Uterus (tissue), 4 donors: ENCODE results near the gene MRPL52. TPM values are rescaled to one million over a fixed set of nuclear protein-coding genes. Genes with fewer than 3 reads are reported as not detected.
A peak's percentile ranks its signal among the peaks of the same experiment; 100 is the strongest.

Source experiments
- DNase-seq, 2 donors: peaks; one replicate each; pipeline ENCODE4 v3.0.0-alpha.2; 2019 to 2020
- H3K27ac ChIP-seq, 2 donors: fragments of 200-600 bp; sonication (generic); 1 replicate in 1 of 2; 2 replicates in 1 of 2; pipeline ENCODE4 v1.5.1; 2016 to 2018
- H3K27me3 ChIP-seq, 2 donors: fragments of 200-600 bp; sonication (generic); one replicate each; pipeline ENCODE4 v1.5.1; 2018 to 2019; ENCODE audit warnings: control low read depth in 1 of 2
- H3K36me3 ChIP-seq, 2 donors: fragments of 200-600 bp; sonication (generic); one replicate each; pipeline ENCODE4 v1.5.1; 2019; ENCODE audit warnings: control low read depth in 1 of 2
- H3K4me1 ChIP-seq, 2 donors: fragments of 200-600 bp; sonication (generic); one replicate each; pipeline ENCODE4 v1.5.1; 2018 to 2019; ENCODE audit warnings: control low read depth in 1 of 2
- H3K4me3 ChIP-seq, 2 donors: fragments of 200-600 bp; sonication (generic); 1 replicate in 1 of 2; 2 replicates in 1 of 2; pipeline ENCODE4 v1.5.1; 2018 to 2019; ENCODE audit warnings: mild to moderate bottlenecking in 1 of 2
- H3K9me3 ChIP-seq, 2 donors: fragments of 200-600 bp; sonication (generic); one replicate each; pipeline ENCODE4 v1.5.1; 2019; ENCODE audit warnings: control low read depth in 1 of 2
- CTCF ChIP-seq, 4 experiments: fragments of 200-600 bp in 2 of 4; fragments of 450-650 bp in 2 of 4; sonication (generic) in 2 of 4; IDR thresholded peaks; one replicate each; pipeline ENCODE4 v1.5.1; 2016 to 2019; ENCODE audit warnings: antibody characterized with exemption in 4 of 4, mild to moderate bottlenecking in 2 of 4, moderate library complexity in 1 of 4
- POLR2A ChIP-seq, 2 donors: fragments of 450-650 bp; IDR thresholded peaks; one replicate each; pipeline ENCODE4 v1.6.1; 2016; ENCODE audit warnings: antibody characterized with exemption in 2 of 2, mild to moderate bottlenecking in 1 of 2, moderate library complexity in 1 of 2
- intact Hi-C: fragments of 100-400 bp; cut with DNase I; formaldehyde crosslinking; loops from one replicate; pipeline ENCODE4 v1.15.1; 2023; ENCODE audit warnings: low total_unique reads
- total RNA-seq, 4 donors: library from RNA; depleted of rRNA in 3 of 4; stranded (reverse); fragments of >200 nt in 3 of 4; gene quantifications; one replicate each; pipeline versions ENCODE4 v1.1.0 to v1.2.4, GENCODE V29; 2014 to 2023
- donor health status: DM: yes; HTN: yes; CAD: no.

The MRPL52 gene
- total RNA-seq: 100 to 1,000 TPM in 1 of 4 donors, 10 to 100 TPM in 3; 14.3 to 255 (median 35.3) TPM

GRCh38 chr14:22829661-22830442 lies at the start of gene MRPL52:
TSS of gene MRPL52 (plus strand) at chr14:22829887. CDS start at chr14:22829913, 26 bp downstream.
- H3K9me3 ChIP-seq: no peaks in the 10 kb centered on the region
- TF ChIP-seq POLR2A (IDR thresholded peaks at IDR 0.05): no peak
- TF ChIP-seq CTCF (IDR thresholded peaks at IDR 0.05): peak in 1 of 4 experiments; percentile 14
- no peaks in the 10 kb centered on the region for H3K27me3 ChIP-seq
- peak; percentile 90 for DNase-seq
- H3K4me3 ChIP-seq: peak within 1 kb of the TSS; percentile 56 to 71
- H3K36me3 ChIP-seq: no peaks in the 10 kb centered on the region
- peak within 1 kb of the TSS; percentile 69 to 74 for H3K27ac ChIP-seq
- no peaks in the 10 kb centered on the region for H3K4me1 ChIP-seq
- intact Hi-C loops: no loop called here

GRCh38 chr14:22780105-22780679 lies 49.5 kb upstream of the MRPL52 start:
- DNase-seq: no peak
- Histone ChIP-seq H3K36me3 (no peaks in the 10 kb centered on the region), H3K27me3 (no peaks in the 10 kb centered on the region), H3K4me3 (no peak overlapping the region), H3K4me1 (no peaks in the 10 kb centered on the region), H3K27ac (no peak overlapping the region), H3K9me3 (no peaks in the 10 kb centered on the region)
- intact Hi-C loops: no loop called here
- no peak for TF ChIP-seq POLR2A (IDR thresholded peaks at IDR 0.05)

GRCh38 chr14:22780941-22781300 lies 48.8 kb upstream of the MRPL52 start:
- TF ChIP-seq POLR2A (IDR thresholded peaks at IDR 0.05) (no peak), CTCF (IDR thresholded peaks at IDR 0.05) (no peak)

GRCh38 chr14:22781301-22781991 lies 48.2 kb upstream of the MRPL52 start:
- intact Hi-C loops: no loop called here
- H3K27ac ChIP-seq: no peak overlapping the region

More at GRCh38 chr14:22780941-22781300, 48.8 kb upstream of the MRPL52 start:
- intact Hi-C loops: no loop called here
- H3K9me3 ChIP-seq: no peaks in the 10 kb centered on the region
- H3K4me1 ChIP-seq: no peaks in the 10 kb centered on the region
- no peaks in the 10 kb centered on the region for H3K36me3 ChIP-seq
- H3K4me3 ChIP-seq: no peak overlapping the region
- DNase-seq: no peak
- H3K27me3 ChIP-seq: no peaks in the 10 kb centered on the region
- H3K27ac ChIP-seq: no peak overlapping the region

GRCh38 chr14:22786685-22787084 lies 43.0 kb upstream of the MRPL52 start:
- no peaks in the 10 kb centered on the region for H3K4me1 ChIP-seq
- DNase-seq: no peak
- no peaks in the 10 kb centered on the region for H3K27me3 ChIP-seq
- intact Hi-C loops: no loop called here
- no peaks in the 10 kb centered on the region for H3K9me3 ChIP-seq
- no peak overlapping the region for H3K4me3 ChIP-seq
- no peak overlapping the region for H3K27ac ChIP-seq
- no peaks in the 10 kb centered on the region for H3K36me3 ChIP-seq
- TF ChIP-seq POLR2A (IDR thresholded peaks at IDR 0.05) (no peak), CTCF (IDR thresholded peaks at IDR 0.05) (no peak)

More at GRCh38 chr14:22781301-22781991, 48.2 kb upstream of the MRPL52 start:
- Histone ChIP-seq H3K36me3 (no peaks in the 10 kb centered on the region), H3K9me3 (no peaks in the 10 kb centered on the region), H3K4me3 (no peak overlapping the region), H3K27me3 (no peaks in the 10 kb centered on the region), H3K4me1 (no peaks in the 10 kb centered on the region)
- TF ChIP-seq POLR2A (IDR thresholded peaks at IDR 0.05) (no peak), CTCF (IDR thresholded peaks at IDR 0.05) (no peak)
- no peak for DNase-seq
